ENCODE results near the gene NF1. TPM values are rescaled to one million over a fixed set of nuclear protein-coding genes. Genes with fewer than 3 reads are reported as not detected.

The NF1 gene
- total RNA-seq, 4 donors from 2014 or later, result 41.7 to 69.9 (median 54.4) TPM

- H3K4me1 ChIP-seq, result peaks cover 5 to 31% (median 5%) of the 10 kb centered on the region in 3 donors
- TF ChIP-seq POLR2AphosphoS5 (IDR thresholded peaks at IDR 0.05) (no peak), CTCF (IDR thresholded peaks at IDR 0.05) (no peak), EP300 (IDR thresholded peaks at IDR 0.05) (no peak), POLR2A (IDR thresholded peaks at IDR 0.05) (no peak)
- peak; percentile 52 for ATAC-seq
- H3K36me3 ChIP-seq, result peaks cover 0 to 60% of the 10 kb centered on the region in 2 donors
- whole genome bisulfite sequencing, 2 donors (ENCODE audit: low coverage in 1 of 2), result 25 to 29% methylated on average over 1 of the region's 1 CpG
- no peak overlapping the region for H3K4me3 ChIP-seq
- no peaks in the 10 kb centered on the region for H3K9me3 ChIP-seq
- H3K27me3 ChIP-seq, result no peaks in the 10 kb centered on the region
- H3K27ac ChIP-seq, result peak overlapping the region in 2 of 4 donors; percentile 8 to 34
Observed at GRCh38 chr17:31269578-31269983, 174.8 kb downstream of the NF1 start.

- WGBS, 2 donors (ENCODE audit: low coverage in 1 of 2), result 86% methylated on average over 1 of the region's 1 CpG; no CpG with 5 or more reads in 1 of the 2 donors
- H3K36me3 ChIP-seq, result peaks cover 0 to 46% of the 10 kb centered on the region in 2 donors
- TF ChIP-seq CTCF (IDR thresholded peaks at IDR 0.05), result no peak
- no peak for TF ChIP-seq POLR2AphosphoS5 (IDR thresholded peaks at IDR 0.05)
- TF ChIP-seq POLR2A (IDR thresholded peaks at IDR 0.05), result no peak
- no peak for TF ChIP-seq EP300 (IDR thresholded peaks at IDR 0.05)
- H3K4me3 ChIP-seq, result no peak overlapping the region
- ATAC-seq, result no peak
- no peak overlapping the region for H3K27ac ChIP-seq
- H3K27me3 ChIP-seq, result no peaks in the 10 kb centered on the region
- no peaks in the 10 kb centered on the region for H3K9me3 ChIP-seq
- peaks cover 5 to 34% (median 5%) of the 10 kb centered on the region in 3 donors for H3K4me1 ChIP-seq
Observed at GRCh38 chr17:31272236-31272635, 177.5 kb downstream of the NF1 start.

- Histone ChIP-seq H3K9me3 (no peaks in the 10 kb centered on the region), H3K36me3 (peaks cover 0 to 47% of the 10 kb centered on the region in 2 donors), H3K4me3 (no peak overlapping the region), H3K27ac (no peak overlapping the region), H3K27me3 (no peaks in the 10 kb centered on the region), H3K4me1 (peaks cover 5 to 34% (median 5%) of the 10 kb centered on the region in 3 donors)
- ATAC-seq, result no peak
- TF ChIP-seq CTCF (IDR thresholded peaks at IDR 0.05), result no peak
- TF ChIP-seq EP300 (IDR thresholded peaks at IDR 0.05), result no peak
- no peak for TF ChIP-seq POLR2AphosphoS5 (IDR thresholded peaks at IDR 0.05)
- no peak for TF ChIP-seq POLR2A (IDR thresholded peaks at IDR 0.05)
Observed at GRCh38 chr17:31272803-31273202, 178.0 kb downstream of the NF1 start.

- Histone ChIP-seq H3K27me3 (no peaks in the 10 kb centered on the region), H3K36me3 (peaks cover 0 to 42% of the 10 kb centered on the region in 2 donors), H3K4me1 (peaks cover 5 to 34% (median 5%) of the 10 kb centered on the region in 3 donors), H3K4me3 (no peak overlapping the region), H3K9me3 (no peaks in the 10 kb centered on the region), H3K27ac (no peak overlapping the region)
- 15 to 25% methylated on average over 1 of the region's 1 CpG for WGBS, 2 donors (ENCODE audit: low coverage in 1 of 2)
- no peak for ATAC-seq
- TF ChIP-seq EP300 (IDR thresholded peaks at IDR 0.05) (no peak), CTCF (IDR thresholded peaks at IDR 0.05) (no peak), POLR2A (IDR thresholded peaks at IDR 0.05) (no peak), POLR2AphosphoS5 (IDR thresholded peaks at IDR 0.05) (no peak)
Observed at GRCh38 chr17:31273516-31273915, 178.7 kb downstream of the NF1 start.

GRCh38 chr17:31274252-31274651 lies 179.5 kb downstream of the NF1 start:
- Histone ChIP-seq H3K9me3 (no peaks in the 10 kb centered on the region), H3K4me3 (no peak overlapping the region), H3K4me1 (peaks cover 5 to 26% (median 5%) of the 10 kb centered on the region in 3 donors), H3K27me3 (no peaks in the 10 kb centered on the region), H3K36me3 (peaks cover 0 to 43% of the 10 kb centered on the region in 2 donors), H3K27ac (no peak overlapping the region)
- TF ChIP-seq POLR2AphosphoS5 (IDR thresholded peaks at IDR 0.05) (peak; percentile 8), EP300 (IDR thresholded peaks at IDR 0.05) (no peak), CTCF (IDR thresholded peaks at IDR 0.05) (no peak), POLR2A (IDR thresholded peaks at IDR 0.05) (no peak)
- ATAC-seq, result peak; percentile 81
- 61 to 77% methylated on average over 2 of the region's 2 CpGs for WGBS, 2 donors (ENCODE audit: low coverage in 1 of 2)

Data from gastroesophageal sphincter (tissue), 4 donors.